Smooth muscle cell of the brain vasculature (primary cell): Measurements from ENCODE around the gene INSL3.

ENCODE experiments used
- DNase-seq: peaks from one replicate; pipeline ENCODE4 v3.0.0-alpha.2; 2012; ENCODE audit warnings: low read depth, low spot score

INSL3 gene

DNA sequence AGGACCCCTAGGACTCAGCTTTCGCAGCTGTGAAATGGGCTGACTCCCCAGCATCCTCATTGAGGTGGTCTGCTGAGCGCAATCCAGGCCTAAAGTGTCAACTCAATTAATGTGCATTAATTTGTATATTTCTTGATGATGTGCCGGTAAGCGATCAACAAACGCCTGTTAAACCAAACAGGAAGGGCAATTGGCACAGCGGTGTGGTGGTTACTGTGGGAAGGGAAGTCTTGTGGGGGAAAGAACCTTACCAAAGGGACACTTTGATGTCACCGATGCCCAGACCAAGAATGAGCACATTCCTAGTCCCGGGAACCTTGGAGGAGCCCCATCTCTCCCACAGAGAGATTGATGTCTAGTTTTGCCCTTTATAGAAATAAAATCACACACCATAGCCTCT, 24.8 kb upstream of the INSL3 start:
- DNase-seq: no peak

DNA sequence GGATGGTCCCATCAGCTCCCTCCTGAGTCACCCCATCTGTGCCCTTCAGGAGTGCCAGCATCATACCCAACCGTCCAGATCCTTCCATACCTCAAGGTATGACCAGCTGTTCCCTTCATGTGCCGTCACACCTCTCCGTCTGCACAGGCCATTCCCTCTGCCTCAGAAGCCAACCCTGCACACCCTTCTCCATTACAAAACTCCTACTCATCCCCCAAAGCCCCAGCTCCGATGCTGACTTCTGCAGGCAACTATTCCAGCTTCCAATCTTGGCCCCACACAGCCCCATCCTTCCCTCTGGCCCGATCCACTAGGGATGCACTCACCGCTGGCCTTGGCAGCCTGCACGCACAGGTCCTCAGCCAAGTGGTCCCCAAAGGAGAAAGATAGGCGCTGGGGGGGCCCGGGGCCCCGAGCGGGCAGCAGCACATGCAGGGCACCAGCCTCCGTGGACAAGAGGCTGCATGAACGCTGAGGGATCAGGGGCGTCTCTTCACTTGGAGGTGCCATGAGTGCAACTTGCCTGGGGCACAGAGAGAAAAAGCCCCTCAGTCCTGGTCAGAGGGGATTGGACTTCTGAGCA, 22.7 kb upstream of the INSL3 start:
- no peak for DNase-seq

DNA sequence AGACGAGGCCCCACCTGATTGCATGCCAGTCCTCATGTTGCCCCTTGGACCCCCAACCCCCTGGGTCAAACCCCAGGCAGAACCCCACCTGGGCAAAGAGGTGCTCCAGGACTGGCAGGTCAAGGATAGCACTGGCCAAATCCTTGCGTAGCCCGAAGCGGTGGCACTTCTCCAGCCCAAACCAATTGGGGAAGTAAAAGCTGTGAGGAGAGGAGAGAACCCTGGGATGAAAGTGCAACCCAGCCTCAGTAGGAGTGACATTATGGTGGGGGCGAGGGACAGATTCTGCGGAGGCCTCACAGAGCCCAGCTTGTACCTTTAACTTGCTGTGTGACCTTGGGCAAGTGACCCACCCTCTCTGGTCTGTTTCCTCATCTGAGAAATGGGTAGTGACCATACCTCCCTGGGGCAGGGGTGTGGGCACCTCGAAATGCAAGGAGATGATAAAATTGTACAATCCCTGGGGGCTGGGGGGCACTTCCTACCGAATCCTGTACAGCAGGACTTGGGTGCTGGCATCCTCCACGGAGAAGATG, 22.0 kb upstream of the INSL3 start:
- no peak for DNase-seq

DNA sequence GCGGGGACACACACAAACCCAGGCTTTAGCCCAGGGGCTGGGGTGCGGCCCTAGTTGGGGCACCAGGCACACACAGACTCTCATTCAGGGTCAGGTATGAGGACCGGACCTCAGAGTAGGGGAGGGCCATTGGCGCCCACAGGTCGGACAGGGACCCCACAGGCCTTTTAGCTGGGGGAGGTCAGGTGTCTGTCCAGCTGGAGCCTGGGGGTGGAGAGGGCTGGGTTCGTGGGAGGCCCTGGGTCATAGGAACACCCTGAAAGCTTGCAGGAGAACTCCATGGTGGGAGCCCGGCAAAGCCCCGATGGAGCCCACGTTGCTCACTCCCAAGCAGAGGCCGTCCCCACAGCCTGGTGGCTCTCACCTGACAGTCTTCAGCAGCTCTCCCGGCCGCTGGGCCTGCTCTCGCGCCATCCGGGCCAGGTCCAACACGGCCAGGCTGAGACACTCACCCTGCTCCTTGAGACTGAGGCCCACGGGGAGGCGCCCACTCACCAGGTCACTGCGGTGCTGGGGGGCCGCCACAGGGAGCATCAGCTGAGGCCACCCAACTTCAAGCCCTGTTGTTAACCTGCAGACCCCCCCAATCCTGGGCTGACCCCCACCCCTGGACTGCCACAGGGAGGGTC, 21.5 kb upstream of the INSL3 start:
- DNase-seq: no peak

DNA sequence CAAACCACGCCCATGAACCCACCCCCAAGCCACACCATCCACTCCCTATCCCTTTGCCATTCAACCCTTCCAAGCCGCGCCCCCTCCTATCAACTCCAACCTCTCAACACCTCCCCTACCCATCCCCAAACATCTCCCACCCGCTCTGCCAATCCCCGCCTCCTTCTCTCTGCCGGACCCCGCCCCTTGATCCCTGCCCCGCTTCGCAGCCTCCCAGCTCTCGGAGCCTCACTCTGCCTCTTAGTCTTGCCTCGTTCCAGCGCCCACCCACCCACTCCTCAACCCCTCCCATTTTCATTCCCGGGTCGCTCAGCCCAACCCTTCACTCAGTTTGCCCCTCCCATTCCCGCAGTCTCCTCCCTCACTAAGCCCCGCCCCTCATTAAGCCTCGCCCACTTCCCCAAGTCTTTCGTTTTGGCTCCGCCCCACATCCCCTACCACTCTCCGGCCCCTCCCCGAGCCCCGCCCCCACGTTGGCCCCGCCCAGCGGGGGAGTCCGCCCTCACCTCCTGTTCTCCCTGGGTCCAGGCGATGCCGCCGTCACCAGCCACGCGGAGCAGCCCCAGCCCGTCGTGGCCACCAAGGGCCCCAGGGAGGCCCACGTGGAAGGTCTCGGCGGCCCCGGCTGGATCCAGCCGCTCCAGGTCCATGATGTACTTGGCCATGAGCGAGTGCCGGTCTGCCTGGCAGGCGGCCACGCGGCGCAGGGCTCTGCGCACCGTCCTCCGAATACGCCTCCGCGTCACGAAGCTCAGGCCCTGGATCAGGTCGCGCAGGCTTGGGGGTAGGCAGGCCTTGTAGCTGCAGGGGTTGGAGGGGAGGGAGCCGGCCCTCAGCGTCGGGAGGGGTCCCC, 20.7 kb upstream of the INSL3 start:
- peak; percentile 57 for DNase-seq

DNA sequence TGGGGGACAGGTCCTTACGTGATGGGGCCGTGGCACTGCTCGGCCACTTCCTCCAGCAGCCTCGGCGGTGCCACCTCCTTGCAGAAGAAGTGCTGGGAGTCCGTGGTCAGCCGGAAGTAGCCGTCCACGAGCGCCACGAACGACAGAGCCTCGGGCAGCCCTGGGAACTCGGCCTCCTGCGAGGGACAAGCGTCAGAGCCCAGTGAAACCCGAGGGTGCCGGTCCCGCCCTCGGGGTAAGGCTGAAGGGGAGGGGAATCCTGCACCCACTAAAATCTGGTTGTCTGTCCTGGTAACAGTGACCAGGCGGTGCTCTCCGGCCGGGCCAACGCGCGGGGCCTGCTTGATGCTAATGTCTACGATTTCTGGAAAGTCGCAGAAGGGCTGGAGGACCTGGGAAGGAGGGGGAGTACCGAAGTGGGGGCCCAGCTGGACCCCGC, 20.1 kb upstream of the INSL3 start:
- DNase-seq: no peak

DNA sequence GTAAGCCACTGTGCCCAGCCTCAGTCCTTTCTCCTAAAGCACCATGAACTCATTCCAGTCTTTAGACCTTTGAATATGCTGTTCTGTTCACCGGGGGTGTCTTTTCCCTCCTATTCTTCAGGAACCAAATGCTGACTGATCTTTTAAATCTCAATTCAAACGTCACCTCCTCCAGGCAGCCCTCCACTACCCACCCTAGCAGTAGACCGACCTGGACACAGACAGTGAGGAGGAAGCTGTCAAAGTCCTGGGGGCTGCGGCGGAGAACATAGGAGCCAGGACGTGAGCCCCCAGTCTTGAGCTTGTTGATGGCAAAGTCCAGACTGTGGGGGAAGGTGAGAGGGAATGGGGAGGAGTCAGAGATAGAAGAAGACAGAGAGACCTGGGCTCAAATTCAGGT, 18.7 kb upstream of the INSL3 start:
- no peak for DNase-seq

DNA sequence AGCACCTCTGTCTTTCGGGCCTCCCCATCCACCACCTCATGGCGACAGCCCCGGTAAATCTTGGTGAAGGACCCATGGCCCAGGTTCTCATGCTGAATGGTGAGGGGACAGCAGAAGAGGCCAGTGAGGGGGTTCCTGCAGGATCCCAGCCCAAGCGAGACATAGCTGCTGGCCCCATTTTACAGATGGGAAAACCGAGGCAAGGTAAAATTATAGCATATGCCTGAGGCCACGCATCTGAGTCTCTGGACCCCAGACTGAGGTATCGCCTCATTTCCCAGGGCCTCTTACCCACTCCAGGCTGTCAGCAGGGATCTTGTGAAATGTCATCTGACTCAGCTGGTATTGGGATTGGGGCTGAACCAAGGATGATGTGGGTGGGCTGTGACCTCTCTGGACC, 16.7 kb upstream of the INSL3 start:
- DNase-seq: no peak

DNA sequence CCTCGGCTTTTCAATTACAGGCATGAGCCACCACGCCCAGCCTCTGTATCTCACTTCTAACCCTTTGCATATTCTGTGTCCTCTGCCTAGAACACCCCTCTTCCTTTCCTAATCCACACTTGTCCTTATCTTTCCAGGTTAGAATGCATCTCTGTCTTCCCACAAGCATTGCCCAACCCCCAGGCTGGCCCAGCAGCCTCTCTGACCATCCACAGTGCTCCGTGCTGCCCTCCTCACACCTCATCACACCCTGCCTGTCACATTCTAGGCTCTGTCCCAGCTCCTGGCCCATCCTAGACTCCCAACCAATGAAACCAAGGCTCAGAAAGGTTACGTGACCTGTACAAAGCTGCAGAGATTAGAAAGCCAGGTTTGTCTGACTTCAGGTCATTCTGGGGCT, 15.2 kb upstream of the INSL3 start:
- no peak for DNase-seq

DNA sequence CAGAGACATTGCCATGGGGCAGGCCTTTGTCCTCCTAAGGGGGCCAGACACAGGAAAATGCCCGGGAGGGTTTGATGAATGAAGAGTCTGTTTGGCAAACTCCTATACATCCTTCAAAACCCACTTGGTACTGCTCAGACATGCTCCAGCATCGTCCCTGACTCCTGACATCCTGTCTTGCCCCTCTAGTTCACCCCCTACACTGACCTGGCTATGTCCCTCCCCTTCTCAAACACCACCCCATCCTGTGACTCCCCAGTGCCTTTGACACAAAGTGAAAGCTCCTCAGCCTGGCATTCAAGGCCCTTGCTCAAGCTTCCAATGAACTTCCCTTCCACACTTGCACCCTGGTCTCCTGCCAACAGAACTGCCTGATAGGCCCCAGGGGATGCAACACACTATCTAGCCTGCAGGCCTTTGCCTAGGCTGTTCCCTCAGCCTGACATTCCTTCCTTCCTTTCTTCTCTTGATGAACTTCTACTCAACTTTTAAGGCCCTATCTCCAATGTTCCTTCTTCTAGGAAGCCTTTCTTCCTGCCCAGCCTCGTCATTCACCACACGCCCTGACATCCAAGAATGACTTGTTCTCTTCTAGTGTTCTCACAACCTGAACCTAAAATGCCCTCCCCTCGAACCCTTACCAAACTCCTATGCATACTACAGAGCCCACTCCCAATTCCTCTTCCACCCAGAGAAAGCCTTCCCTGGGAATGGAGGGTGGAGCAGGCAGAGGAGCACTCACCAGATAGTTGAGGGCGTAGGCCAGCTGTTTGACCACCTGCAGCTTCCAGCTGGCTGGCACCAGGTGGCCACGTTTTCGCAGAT, 14.1 kb upstream of the INSL3 start:
- no peak for DNase-seq

DNA sequence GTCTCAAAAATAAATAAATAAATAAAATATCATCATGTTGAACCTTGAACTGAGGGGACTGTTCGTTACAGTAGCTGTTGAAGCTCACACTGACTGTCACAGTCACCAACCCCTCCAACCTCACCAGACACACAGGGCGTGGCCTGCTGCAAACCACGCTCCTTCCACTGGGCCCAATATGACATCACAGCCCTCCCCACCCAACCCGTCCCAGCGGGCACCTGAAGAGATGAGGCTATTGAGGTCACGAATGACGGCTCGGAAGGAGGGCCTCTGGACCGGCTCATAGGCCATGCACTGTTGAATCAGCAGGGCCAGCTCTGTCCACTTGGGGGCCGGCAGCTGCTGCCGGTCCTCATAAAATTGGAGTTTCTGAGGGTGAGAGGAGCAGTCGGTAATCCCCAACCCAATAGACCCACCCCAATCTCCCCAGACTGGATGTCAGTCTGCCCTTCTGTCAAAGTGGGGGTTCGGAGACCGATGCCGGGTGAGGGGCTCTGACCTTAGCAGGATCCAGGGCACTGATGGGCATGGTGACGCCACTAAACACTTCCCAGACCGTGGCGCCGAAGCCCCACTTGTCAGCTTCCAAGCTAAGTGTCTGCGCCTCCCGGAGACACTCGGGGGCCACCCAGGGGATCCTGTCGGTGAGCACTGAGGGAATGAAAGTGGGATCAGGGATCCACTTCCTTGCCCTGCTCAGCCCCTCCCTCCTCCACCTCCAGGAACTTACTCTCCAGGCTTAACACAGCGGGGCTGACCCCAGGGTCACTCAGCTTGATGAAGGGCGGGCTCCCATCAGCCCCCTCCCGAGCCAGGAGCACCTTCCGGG, 13.2 kb upstream of the INSL3 start:
- DNase-seq: no peak

DNA sequence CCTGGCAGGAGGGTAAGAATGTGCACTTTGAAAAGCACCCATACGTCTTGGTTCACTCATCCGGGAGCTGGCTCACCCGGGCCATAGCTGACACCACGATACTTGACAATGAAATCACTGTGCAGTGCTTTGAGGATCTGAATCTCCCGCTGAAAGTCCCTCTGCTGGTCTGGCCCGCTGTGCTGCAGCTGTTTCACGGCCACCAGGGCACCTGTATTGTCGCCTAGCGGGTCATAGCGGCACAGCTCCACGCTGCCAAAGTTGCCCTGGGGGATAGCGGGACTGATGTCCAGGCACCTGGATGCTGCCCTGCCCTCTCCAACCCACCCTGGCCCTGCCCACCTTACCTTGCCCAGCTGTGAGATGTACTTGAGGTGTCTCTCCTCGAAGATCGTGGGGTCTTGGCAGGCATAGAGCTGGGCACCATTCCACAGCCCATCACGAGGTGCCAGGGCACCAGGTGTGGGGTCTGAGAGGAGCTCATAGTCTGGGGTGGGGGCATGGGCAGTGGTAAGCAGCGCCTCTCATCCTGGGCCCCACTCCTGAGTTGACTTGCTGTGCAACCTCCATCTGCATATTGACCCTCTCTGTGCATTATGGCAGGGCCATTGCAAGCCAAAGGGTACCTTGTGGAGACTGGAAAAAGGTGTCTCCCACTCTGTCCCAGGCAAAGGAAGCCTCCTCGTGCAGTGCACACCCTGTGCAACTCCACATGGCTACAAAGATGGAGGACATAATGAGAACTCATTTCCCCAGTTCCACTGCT, 11.3 kb upstream of the INSL3 start:
- DNase-seq: no peak

DNA sequence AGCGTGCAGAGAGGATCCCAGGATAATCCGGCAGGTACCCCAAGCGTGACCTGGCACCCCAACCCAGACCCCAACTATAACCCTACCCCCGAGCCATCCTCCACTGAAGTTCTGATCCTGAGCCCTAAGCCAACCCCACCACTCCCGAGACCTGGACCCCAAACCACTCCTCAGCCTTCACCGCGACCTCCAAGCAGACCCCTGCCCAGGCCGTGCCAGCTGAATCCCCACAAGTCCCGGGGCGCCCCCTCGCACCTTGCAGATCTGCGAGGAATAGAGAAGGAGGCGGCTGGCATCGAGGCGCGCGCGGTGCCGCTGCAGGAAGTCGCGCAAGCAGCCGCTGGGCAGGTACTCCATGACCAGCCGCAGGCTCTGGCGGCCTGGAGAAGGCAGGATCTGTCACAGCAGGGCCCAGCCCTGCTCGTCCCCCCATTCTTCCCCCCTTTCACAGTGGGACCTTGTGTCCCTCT, 10.1 kb upstream of the INSL3 start:
- no peak for DNase-seq

DNA sequence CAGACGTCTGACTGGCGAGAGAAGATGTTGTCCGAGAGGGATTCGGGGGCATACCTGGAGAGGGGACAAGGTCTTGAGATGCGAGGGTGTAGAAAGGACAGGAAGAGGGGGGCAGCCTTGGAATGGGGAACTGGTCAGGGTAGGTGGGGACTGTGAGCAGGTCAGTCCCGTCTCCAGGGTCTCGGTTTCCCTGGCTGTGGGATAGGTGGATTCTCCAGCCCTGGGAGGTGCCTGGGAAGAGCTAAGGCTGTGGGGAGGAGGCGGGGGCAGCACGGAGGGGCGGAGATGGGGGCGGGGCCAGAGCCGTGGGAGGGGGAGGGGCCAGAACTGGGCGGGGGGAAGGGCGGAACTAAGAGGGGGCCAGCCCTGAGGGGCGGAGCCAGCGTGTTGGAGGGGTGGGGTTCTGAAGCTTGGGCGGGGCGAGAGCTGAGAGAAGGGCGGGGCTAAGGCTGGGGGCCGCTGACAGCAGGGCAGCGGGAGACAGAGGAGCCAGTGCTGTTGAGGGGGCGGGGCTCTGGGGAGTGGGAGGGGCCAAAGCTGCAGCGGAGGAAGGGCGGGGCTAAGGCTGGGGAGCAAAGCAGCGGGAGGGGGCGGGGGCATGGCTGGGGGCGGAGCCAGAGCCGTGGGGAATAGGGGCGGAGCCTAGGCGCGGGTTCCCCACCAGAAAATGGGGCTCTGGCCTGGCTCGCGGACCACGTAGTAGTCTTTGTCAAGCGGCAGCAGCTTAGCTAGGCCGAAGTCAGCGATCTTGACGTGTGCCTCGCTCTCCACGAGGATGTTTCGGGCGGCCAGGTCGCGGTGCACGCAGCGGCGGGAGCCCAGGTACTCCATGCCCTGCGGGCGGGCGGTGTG, 9.5 kb upstream of the INSL3 start:
- no peak for DNase-seq

DNA sequence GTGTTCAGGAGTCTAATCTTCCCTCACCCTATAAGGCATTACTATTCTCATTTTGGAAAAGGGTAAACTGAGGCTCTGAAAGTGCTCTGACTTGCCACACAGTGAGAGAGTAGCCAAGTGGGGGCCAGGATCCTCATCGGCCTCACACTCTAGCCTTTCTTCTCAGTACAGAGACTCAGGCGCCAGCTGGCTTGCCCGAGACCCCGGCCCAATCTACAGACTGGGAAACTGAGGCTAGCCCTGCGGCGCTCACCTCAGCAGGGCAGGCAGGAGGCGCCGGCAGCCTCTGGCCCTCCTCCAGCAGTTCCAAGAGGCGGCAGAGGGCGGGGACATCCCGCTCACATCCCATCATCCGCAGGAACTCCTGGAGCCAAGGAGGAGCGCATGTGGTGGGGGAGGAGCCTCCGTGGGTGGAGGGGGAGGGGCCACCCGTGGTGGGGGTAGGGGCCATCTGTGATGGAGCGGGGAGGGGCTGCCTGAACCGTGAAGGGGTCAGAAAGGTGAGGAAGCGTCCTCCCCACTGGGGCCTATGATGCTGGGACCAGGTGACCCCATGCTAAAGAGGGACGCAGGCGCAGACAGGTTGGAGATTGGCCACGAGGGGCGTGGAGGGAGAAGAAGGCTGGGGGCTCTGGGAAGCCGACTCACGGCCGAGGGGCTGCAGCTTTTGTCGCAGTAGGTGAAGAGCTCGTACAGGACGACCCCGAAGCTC, 8.7 kb upstream of the INSL3 start:
- no peak for DNase-seq

DNA sequence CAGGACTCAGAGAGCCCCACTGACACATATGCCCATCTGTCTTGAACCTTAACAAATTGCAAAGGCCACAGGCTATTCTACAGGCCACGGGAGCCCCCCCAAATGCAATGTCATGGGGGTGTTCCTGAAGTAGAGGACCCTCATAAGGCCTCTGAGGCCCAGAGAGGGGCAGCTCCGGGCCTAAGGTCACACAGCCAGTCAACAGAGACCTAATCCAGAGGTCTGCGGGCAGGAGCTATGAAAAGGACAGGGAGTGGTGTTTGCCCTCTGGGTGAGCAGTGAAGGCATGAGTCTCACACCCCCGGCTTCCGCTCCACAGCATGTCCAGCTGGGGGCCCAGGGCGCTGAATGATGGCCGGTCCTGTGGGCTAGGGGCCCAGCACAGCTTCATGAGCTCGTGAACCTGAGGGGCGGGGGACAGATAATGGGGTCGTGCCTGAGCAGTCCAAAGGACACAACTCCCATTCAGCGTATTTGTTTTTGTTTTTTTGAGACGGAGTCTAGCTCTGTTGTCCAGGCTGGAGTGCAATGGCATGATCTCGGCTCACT, 5.3 kb upstream of the INSL3 start:
- no peak for DNase-seq

DNA sequence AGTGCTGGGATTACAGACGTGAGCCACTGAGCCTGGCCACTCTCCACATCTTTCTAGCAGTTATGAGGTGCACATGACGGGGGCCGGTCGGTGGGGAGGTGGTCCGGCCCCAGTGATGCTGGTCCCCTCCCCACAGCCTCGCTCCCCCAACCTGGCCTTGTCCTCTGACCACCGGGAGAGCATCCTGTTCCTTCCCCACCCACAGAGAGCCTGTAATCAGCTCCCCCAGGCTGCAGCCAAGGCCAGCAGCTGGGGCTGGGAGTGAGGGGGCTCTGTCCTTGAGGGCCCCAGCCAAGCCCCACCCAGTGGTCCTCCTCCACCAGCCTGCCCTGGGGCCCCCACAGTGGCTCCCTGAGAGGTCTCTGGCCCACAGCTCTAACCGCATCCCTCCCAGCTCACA, 3.0 kb upstream of the INSL3 start:
- no peak for DNase-seq
